Frontal cortex (tissue), 4 donors: ENCODE measurements around the gene LAMB3. TPM values are rescaled to one million over a fixed set of nuclear protein-coding genes. Genes with fewer than 3 reads are reported as not detected.
A peak's percentile ranks its signal among the peaks of the same experiment; 100 is the strongest.

Experiments used
- DNase-seq, 2 donors: peaks; one replicate each; pipeline ENCODE4 v3.0.0; 2012; ENCODE audit warnings: low spot score in 2 of 2
- FAIRE-seq: peaks from 2 replicates; lab custom pipeline; 2012; peaks lifted over from hg19 to GRCh38; lab: Jason Lieb, UNC
- total RNA-seq: library from RNA; depleted of rRNA; stranded (reverse); fragments of >200 nt; gene quantifications from one replicate; pipeline ENCODE4 v1.2.3, GENCODE V29; 2014
- donor health status: control.
- donor health status: control.
- donor health status: control.

Gene LAMB3
- total RNA-seq, 1 donor from 2014 or later, result 0.82 TPM

- no peak for FAIRE-seq
Measured at GRCh38 chr1:209667103-209667502, 14.9 kb upstream of the LAMB3 start.

DNA sequence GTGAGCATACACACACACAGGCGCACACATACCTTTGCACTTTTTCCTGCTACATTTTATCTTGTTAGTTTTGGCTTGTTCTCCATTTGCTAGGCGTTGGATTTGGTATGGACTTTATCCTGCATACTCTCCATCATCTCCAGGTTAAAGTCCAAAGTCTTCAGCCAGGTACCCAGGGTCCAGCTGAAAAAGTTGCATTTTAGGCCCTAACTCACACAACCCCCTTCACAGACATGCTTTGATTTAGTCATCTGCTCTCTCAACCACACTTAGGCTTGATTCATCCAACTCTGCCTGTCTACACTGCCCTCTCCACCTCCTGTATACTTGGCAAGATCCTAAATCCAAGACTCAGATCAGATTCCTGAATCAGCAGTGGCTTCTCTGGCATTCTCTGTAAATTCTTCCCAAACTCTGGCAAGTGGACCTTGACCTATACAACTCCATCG is 10.7 kb upstream of the LAMB3 start:
- no peak for FAIRE-seq
- no peak for DNase-seq

More at GRCh38 chr1:209667103-209667502, 14.9 kb upstream of the LAMB3 start:
- no peak for DNase-seq

DNA sequence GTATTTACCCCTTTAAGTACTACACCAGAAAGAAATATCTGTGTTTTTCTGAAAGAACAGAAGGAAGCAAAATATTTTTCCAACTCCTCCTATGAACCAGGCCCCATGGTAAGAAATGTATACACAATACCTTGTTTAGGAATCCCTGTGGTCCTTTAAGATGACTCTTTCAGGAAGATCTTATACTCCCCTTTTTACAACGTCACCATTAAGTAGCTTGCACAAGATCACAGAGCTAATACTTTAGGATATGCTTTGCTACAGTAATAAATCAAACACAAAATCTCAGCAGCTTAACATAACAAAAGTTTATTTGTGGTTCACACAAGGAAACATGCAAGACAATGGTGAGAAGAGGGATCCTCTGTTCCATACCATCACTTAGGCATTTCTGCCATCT is 8.8 kb upstream of the LAMB3 start:
- FAIRE-seq (no peak), DNase-seq (no peak)

GRCh38 chr1:209659909-209660308 is 7.7 kb upstream of the LAMB3 start:
- FAIRE-seq, result no peak
- DNase-seq, result no peak

GRCh38 chr1:209657918-209658317 is 5.7 kb upstream of the LAMB3 start:
- DNase-seq (no peak), FAIRE-seq (no peak)

- FAIRE-seq (no peak), DNase-seq (no peak)
Measured at GRCh38 chr1:209657140-209657879, 5.1 kb upstream of the LAMB3 start.

- DNase-seq, result no peak
Measured at GRCh38 chr1:209655411-209656231, 3.4 kb upstream of the LAMB3 start.

DNA sequence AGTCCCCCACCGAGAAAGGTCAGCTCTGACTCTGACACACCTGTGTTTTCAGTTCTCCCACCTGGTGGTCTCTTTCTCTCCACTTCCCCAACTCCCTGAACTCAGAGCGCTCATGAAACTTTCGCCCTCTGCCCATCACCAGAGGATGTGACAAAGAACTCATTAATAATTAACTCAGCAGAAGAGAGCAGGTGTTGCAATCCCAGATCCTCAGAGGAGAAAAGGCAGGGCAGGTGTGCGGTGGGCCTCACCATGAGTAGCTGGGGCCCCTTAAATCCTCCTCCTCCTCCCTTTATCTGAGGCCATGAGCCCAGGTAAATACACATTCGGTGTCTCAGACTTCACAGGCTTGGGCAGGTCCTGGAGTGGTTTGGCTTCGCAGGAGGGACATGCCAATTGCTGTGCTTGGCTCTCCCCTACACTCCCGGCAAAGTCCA is 1.7 kb upstream of the LAMB3 start:
- FAIRE-seq, result no peak
- DNase-seq, result no peak

More at GRCh38 chr1:209655411-209656231, 3.4 kb upstream of the LAMB3 start:
- no peak for FAIRE-seq

- FAIRE-seq (no peak), DNase-seq (peak in 1 of 2 donors; percentile 50)
Measured at GRCh38 chr1:209652873-209653401, 712 bp upstream of the LAMB3 start.

GRCh38 chr1:209651138-209651587 is 1.1 kb downstream of the LAMB3 start:
- FAIRE-seq, result no peak
- no peak for DNase-seq

- FAIRE-seq, result no peak
- DNase-seq, result no peak
Measured at GRCh38 chr1:209650454-209650853, 1.8 kb downstream of the LAMB3 start.

DNA sequence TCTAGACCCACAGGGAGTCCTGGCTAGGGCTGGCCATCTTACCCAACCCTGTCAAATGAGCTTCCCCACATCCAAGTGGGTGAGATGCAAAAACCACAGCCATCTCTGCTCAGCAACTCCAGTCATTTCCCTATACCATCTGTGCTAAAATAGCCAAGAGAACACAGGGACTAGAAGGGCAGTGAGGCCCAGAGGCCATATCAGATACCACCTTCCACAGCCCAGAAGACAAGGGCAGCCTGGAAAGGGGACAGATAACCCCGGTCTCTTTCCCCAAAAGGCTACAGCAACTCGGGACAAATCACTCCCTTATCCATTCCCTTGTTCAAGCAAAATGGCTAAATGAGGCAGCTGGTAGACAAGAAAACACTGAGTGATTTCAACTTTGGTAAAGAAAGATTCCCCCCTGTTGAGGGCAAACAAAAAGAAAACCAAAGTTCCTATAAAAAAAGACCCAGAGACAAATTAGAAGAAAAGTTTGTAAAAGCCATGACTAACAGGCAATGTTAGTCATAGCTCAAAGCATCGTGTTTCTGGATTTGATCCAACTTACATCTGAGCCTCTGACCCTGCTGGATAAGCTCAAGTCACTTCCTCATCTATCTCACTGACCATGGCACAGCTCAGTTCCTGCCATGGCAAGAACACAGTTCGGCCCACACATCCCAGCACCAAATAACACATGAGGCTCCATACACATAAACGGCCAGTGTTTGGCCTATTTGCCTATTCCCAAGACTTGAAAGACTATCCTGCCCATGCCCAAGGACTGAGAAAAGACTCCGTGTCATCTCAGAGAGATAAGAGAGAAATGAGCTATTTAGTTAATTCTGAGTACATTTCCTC is 3.1 kb downstream of the LAMB3 start:
- DNase-seq, result no peak
- FAIRE-seq, result no peak

DNA sequence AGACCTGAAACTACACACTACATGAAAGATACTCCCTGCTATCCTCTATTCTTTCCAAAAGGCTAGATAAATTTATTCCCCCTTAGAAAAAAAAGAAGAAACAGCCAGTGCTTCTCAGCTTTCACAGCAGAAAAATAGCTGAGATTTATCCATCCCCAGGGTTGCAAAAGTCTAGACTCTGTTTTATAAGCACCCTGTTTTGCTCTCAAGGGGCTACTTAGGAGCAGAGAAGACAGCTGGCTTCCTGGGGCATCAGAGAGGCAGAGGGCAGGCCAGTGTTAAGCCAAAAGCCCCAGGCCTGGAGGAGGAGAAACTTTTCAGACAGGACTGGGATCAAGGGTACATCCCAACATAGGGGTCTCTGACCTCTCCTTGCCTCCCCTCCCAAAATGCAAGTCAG is 3.9 kb downstream of the LAMB3 start:
- DNase-seq, result no peak
- FAIRE-seq, result no peak

DNA sequence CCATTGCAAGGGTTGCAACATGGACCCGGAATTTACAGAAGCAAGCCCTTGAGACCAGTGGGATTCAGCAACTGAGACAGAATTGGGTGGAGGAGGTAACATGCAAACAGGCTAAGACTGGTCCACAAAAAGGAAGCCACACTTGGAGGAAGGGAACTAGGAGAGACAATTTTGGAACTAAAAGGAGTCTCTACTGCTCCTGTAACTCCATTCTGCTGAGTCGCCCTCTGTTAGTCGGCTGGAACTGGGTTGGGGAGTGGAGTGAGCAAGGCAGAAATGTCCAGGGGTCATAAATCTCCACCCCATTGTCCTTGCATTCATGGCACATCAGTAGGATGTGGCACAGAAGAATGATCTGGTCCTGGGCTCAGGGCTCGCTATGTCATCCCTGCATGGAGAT is 5.1 kb downstream of the LAMB3 start:
- no peak for DNase-seq
- FAIRE-seq, result no peak

DNA sequence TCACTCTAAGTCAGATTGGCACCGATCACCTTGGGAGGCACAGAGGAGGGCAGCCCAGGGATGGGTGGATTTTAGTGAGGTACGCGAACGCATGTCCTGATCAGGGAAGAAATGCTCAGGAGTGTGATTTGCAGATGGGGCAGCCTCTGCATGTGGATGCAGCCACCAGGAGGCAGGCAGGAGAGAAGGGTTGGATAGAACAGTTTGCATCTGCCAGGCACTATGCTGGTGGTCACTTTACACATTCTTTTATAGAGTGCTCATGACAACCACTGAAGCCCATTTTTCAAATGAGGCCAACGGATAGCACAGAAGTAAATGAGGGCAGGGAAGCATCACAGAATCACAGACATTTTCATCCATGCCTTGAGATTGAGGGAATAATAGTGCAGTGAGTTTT is 5.7 kb downstream of the LAMB3 start:
- DNase-seq, result no peak
- FAIRE-seq, result no peak

DNA sequence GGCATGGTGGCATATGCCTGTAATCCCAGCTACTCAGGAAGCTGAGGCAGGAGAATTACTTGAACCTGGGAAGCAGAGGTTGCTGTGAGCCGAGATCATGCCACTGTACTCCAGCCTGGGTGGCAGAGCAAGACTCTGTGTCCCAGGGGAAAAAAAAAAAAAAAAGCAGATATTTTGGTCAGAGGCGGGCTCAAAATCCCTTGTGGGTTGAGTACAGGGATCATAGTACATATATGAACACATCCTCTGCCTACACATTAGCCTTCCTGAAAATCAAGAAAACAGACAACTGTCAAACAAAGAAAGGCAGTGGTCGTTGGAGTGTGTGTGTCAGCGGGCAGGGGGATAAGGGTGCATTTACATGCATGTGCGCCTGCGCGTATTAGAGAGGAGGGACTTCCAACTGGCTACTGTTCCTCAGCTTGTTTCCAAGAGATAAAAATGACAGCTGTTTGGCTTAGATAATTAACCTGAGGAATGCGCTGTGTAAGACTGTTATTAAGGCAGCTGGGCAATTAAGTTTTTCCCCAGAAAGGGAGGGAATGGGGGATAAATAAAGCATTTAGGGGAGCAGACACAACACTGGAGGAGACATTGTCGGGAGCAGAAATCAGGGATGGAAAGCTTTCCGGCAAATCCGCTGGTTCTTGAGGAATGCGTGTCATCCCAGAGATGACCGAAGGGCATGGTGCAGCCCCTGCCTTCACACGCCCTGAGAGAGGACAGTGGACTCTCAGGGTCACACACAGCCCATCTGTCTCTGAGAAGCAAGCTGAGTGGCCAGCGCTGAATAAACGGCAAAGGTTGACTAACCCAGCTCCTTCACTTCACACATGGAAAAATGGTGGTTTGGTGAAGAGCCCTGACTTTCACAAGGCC is 6.4 kb downstream of the LAMB3 start:
- FAIRE-seq, result no peak
- DNase-seq, result no peak

- no peak for FAIRE-seq
- DNase-seq, result peak in 1 of 2 donors; percentile 35
Measured at GRCh38 chr1:209643285-209644020, 8.8 kb downstream of the LAMB3 start.

DNA sequence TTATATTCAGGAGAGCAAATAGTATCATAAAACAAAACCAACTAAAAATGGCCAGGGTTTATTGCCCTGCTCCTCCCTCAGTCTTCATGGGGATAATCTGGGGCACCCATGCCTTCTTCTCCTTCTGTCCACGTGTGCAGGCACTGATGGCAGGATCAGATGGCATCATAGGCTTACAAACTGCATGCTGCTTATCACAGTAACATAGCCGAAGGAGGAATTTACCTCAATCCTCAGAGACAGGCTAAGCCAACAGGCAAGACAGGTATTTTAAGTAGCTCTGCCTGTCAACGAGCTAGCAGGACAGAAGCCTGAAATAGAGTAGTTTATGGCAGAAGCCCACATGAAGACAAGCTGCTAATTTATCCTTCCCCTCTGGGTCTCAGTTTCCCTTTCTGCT is 9.4 kb downstream of the LAMB3 start:
- FAIRE-seq (no peak), DNase-seq (no peak)
